ENCODE measurements around the gene SUMO2. TPM values are rescaled to one million over a fixed set of nuclear protein-coding genes. Genes with fewer than 3 reads are reported as not detected.

The SUMO2 gene
- total RNA-seq, 1 experiment from 2014 or later, result 616 TPM

GRCh38 chr17:75231071-75231470, 48.3 kb upstream of the SUMO2 start:
- POLR2A ChIA-PET, result no interaction called here
- TF ChIP-seq REST (IDR thresholded peaks at IDR 0.05; ENCODE audit: insufficient read depth in 1 of 2, low read depth in 2 of 2, low read length in 1 of 2) (no peak), TCF7L2 (IDR thresholded peaks at IDR 0.05; ENCODE audit: low read depth, low read length) (no peak), CTCF (IDR thresholded peaks at IDR 0.05) (no peak), POLR2AphosphoS5 (IDR thresholded peaks at IDR 0.05; ENCODE audit: low read depth, low read length) (no peak), SIN3A (IDR thresholded peaks at IDR 0.05; ENCODE audit: borderline replicate concordance, insufficient read depth, low read depth, low read length) (no peak)
- DNase-seq (ENCODE audit: low read depth, low spot score) (no peak), ATAC-seq (no peak)
- no peak overlapping the region for H3K4me3 ChIP-seq (ENCODE audit: low read depth in 2 of 2, low read length in 2 of 2)
- BruUV-seq (replicated peaks), result no TSS peak
- H3K9me3 ChIP-seq (ENCODE audit: control insufficient read depth, insufficient read depth, low read depth, low read length), result no peaks in the 10 kb centered on the region
- H3K27me3 ChIP-seq (ENCODE audit: control insufficient read depth, insufficient read depth, low read length), result no peaks in the 10 kb centered on the region
- no peak overlapping the region for H3K27ac ChIP-seq (ENCODE audit: low read length)
- peaks cover 14% of the 10 kb centered on the region for H3K36me3 ChIP-seq (ENCODE audit: control insufficient read depth, insufficient read depth, low read length)
- CTCF ChIA-PET, result interaction anchor here (0.6 to 1.6 kb wide), 2 partner anchors 9 to 262 kb away, joined by 3 to 5 read pairs; no protein-coding TSS in a partner anchor
- H3K4me1 ChIP-seq (ENCODE audit: control insufficient read depth, insufficient read depth, low read length), result no peaks in the 10 kb centered on the region
- intact Hi-C loops (cut with micrococcal nuclease; ENCODE audit: unreplicated experiment) (no loop called here), in situ Hi-C loops (cut with HindIII; ENCODE audit: low pct_unique_long_range_greater_than_20kb, low sequenced_read_pairs) (no loop called here)

- POLR2A ChIA-PET, result no interaction called here
- CTCF ChIA-PET, result no interaction called here
- no peaks in the 10 kb centered on the region for H3K9me3 ChIP-seq (ENCODE audit: control insufficient read depth, insufficient read depth, low read depth, low read length)
- H3K27ac ChIP-seq (ENCODE audit: low read length), result no peak overlapping the region
- ATAC-seq (no peak), DNase-seq (ENCODE audit: low read depth, low spot score) (no peak)
- no peak for TF ChIP-seq POLR2AphosphoS5 (IDR thresholded peaks at IDR 0.05; ENCODE audit: low read depth, low read length)
- no peak for TF ChIP-seq TCF7L2 (IDR thresholded peaks at IDR 0.05; ENCODE audit: low read depth, low read length)
- no peak for TF ChIP-seq SIN3A (IDR thresholded peaks at IDR 0.05; ENCODE audit: borderline replicate concordance, insufficient read depth, low read depth, low read length)
- no peak for TF ChIP-seq CTCF (IDR thresholded peaks at IDR 0.05)
- TF ChIP-seq REST (IDR thresholded peaks at IDR 0.05; ENCODE audit: insufficient read depth in 1 of 2, low read depth in 2 of 2, low read length in 1 of 2), result no peak
- no peak overlapping the region for H3K4me3 ChIP-seq (ENCODE audit: low read depth in 2 of 2, low read length in 2 of 2)
- peaks cover 20% of the 10 kb centered on the region for H3K36me3 ChIP-seq (ENCODE audit: control insufficient read depth, insufficient read depth, low read length)
- in situ Hi-C loops (cut with HindIII; ENCODE audit: low pct_unique_long_range_greater_than_20kb, low sequenced_read_pairs), result no loop called here
- H3K4me1 ChIP-seq (ENCODE audit: control insufficient read depth, insufficient read depth, low read length), result no peaks in the 10 kb centered on the region
- no TSS peak for BruUV-seq (replicated peaks)
- H3K27me3 ChIP-seq (ENCODE audit: control insufficient read depth, insufficient read depth, low read length), result no peaks in the 10 kb centered on the region
- intact Hi-C loops (cut with micrococcal nuclease; ENCODE audit: unreplicated experiment), result no loop called here
Observed at GRCh38 chr17:75228847-75229246, 46.1 kb upstream of the SUMO2 start.
